Calu3 (cell line): ENCODE results near the gene RNMT. TPM values are rescaled to one million over a fixed set of nuclear protein-coding genes. Genes with fewer than 3 reads are reported as not detected.
"Not testable (repeated sequence)": the region's sequence is repeated elsewhere in the genome, so short reads cannot be mapped to it uniquely, and the experiment has no call there.

Source experiments
- BruUV-seq: library from RNA; stranded (reverse); fragments of 400-500 nt; replicated peaks from 2 replicates; lab custom pipeline; 2021; lab: Mats Ljungman, UMichigan
- CTCF ChIA-PET: fragments of 300-600 bp; sonication (Branson Sonifier 250); formaldehyde crosslinking; loops from one replicate; lab custom pipeline; 2022; ENCODE audit warnings: antibody characterized with exemption; lab: Charles Lee
- DNase-seq: peaks from one replicate; pipeline ENCODE4 v3.0.0; 2022
- H3K27ac Mint-ChIP-seq: one replicate; pipeline ENCODE4 v1.8.0; 2022; ENCODE audit warnings: mixed read lengths; ENCODE audit not compliant: unreplicated experiment
- H3K27me3 Mint-ChIP-seq: one replicate; pipeline ENCODE4 v1.8.0; 2022; ENCODE audit warnings: mixed read lengths; ENCODE audit not compliant: unreplicated experiment
- H3K36me3 Mint-ChIP-seq: one replicate; pipeline ENCODE4 v1.8.0; 2022; ENCODE audit warnings: mild to moderate bottlenecking, moderate library complexity, mixed read lengths; ENCODE audit not compliant: insufficient read depth, unreplicated experiment
- H3K4me1 Mint-ChIP-seq: one replicate; pipeline ENCODE4 v1.8.0; 2022; ENCODE audit warnings: mild to moderate bottlenecking, low read depth, mixed read lengths; ENCODE audit not compliant: unreplicated experiment
- H3K4me3 Mint-ChIP-seq: one replicate; pipeline ENCODE4 v1.8.0; 2022; ENCODE audit warnings: mild to moderate bottlenecking, low read depth, moderate library complexity, mixed read lengths; ENCODE audit not compliant: unreplicated experiment
- H3K9me3 Mint-ChIP-seq: one replicate; pipeline ENCODE4 v1.8.0; 2022; ENCODE audit warnings: low read depth, mixed read lengths; ENCODE audit not compliant: unreplicated experiment
- intact Hi-C: fragments of 100-400 bp; cut with micrococcal nuclease; formaldehyde crosslinking; loops from one replicate; pipeline ENCODE4 v1.10.0; 2022; ENCODE audit not compliant: unreplicated experiment
- total RNA-seq: library from RNA; stranded (reverse); gene quantifications from 2 replicates; pipeline ENCODE4 v1.2.3, GENCODE V29; 2022
- TF ChIP-seq, protein P1 (sequence below): fragments of 200-600 bp; IDR thresholded peaks from one replicate; pipeline ENCODE4 v1.8.0; 2022; ENCODE audit warnings: antibody characterized with exemption; ENCODE audit not compliant: unreplicated experiment

The RNMT gene
- total RNA-seq, 1 experiment from 2014 or later = 42.9 TPM

DNA sequence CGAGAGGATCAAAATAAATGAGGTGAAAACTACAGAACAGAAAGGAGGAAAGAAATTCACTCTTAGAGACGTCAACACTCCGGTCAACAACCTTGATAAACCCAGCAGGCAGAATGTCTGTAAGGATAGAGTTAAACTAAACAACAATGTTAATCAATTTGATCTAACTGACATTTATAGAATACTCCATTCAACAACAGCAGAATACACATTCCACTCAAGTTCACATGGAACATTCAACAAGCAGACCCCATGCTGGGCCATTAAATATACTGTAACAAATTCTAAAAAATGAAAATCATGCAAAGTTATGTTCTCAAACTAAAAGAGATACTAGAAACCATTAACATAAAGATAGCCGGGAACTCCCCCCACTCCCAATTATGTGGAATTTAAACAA is 41.9 kb upstream of the RNMT start:
- Mint-ChIP-seq H3K27ac (no peak overlapping the region), H3K4me1 (no peaks in the 10 kb centered on the region), H3K27me3 (no peaks in the 10 kb centered on the region), H3K9me3 (peaks cover 2% of the 10 kb centered on the region), H3K36me3 (no peaks in the 10 kb centered on the region), H3K4me3 (no peak overlapping the region)
- TF ChIP-seq, protein P1, sequence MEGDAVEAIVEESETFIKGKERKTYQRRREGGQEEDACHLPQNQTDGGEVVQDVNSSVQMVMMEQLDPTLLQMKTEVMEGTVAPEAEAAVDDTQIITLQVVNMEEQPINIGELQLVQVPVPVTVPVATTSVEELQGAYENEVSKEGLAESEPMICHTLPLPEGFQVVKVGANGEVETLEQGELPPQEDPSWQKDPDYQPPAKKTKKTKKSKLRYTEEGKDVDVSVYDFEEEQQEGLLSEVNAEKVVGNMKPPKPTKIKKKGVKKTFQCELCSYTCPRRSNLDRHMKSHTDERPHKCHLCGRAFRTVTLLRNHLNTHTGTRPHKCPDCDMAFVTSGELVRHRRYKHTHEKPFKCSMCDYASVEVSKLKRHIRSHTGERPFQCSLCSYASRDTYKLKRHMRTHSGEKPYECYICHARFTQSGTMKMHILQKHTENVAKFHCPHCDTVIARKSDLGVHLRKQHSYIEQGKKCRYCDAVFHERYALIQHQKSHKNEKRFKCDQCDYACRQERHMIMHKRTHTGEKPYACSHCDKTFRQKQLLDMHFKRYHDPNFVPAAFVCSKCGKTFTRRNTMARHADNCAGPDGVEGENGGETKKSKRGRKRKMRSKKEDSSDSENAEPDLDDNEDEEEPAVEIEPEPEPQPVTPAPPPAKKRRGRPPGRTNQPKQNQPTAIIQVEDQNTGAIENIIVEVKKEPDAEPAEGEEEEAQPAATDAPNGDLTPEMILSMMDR = no peak
- BruUV-seq = no TSS peak
- intact Hi-C loops = no loop called here
- CTCF ChIA-PET = no interaction called here
- DNase-seq = no peak

DNA sequence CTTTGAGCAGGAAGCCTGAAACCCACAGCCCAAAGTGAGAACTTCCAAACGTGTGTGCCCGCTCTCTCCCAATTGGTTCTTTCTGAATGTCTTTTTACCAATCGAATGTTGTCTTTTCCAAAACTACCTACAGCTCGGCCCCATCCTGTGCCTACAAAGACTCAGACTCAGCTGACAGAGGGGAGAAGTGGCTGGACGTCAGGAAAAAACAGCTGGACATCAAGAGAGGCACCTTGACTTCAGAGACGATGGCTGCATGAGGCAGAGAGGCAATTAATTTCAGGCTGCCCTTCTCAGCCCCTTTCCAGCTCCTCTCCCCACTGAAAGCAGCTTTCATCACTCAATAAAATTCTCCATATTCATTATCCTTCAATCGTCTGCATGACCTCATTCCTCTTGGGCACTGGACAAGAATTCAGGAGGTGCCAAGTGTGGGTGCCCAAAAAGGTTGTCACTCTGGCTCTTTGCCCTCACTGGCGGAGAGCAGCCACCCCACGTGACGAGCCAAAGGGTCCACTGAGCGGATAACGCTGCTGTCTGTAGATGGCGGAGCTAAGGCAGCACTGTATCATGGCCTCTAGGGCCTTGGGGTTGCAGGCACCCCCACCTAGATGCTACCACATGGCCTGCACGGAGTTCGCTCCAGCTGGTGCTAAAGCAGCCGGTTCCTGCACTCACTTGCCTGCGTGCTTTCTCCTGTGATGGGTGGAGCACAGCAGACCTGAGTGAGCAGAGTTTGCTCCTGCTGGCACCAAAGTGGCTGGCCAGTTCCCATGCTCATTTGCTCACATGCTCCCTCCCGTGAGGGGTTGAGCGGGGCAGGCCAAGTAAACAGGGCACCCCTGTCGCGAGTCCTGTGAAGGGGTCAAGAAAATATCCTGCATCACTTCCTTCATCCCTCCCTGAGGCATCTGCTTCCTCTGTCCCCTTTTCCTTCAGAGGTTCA is 38.0 kb upstream of the RNMT start:
- TF ChIP-seq, protein P1 = no peak
- H3K4me1 Mint-ChIP-seq = no peaks in the 10 kb centered on the region
- H3K27ac Mint-ChIP-seq = no peak overlapping the region
- no peaks in the 10 kb centered on the region for H3K27me3 Mint-ChIP-seq
- H3K9me3 Mint-ChIP-seq = peaks cover 12% of the 10 kb centered on the region
- no peak for DNase-seq
- no peaks in the 10 kb centered on the region for H3K36me3 Mint-ChIP-seq
- intact Hi-C loops = no loop called here
- no TSS peak for BruUV-seq
- CTCF ChIA-PET = no interaction called here
- no peak overlapping the region for H3K4me3 Mint-ChIP-seq

DNA sequence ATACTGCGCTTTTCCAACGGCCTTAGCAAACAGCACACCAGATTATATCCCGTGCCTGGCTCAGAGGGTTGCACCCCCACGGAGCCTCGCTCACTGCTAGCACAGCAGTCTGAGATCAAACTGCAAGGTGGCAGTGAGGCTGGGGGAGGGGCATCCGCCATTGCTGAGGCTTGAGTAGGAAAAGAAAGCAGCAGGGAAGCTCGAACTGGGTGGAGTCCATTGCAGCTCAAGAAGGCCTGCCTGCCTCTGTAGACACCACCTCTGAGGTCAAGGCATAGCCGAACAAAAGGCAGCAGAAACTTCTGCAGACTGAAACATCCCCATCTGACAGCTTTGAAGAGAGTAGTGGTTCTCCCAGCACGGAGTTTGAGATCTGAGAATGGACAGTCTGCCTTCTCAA is 36.4 kb upstream of the RNMT start:
- BruUV-seq, H3K36me3 Mint-ChIP-seq, H3K4me1 Mint-ChIP-seq, DNase-seq, H3K27ac Mint-ChIP-seq, H3K27me3 Mint-ChIP-seq, CTCF ChIA-PET, H3K4me3 Mint-ChIP-seq, intact Hi-C loops: not testable (repeated sequence)
- peaks cover 10% of the 10 kb centered on the region for H3K9me3 Mint-ChIP-seq

DNA sequence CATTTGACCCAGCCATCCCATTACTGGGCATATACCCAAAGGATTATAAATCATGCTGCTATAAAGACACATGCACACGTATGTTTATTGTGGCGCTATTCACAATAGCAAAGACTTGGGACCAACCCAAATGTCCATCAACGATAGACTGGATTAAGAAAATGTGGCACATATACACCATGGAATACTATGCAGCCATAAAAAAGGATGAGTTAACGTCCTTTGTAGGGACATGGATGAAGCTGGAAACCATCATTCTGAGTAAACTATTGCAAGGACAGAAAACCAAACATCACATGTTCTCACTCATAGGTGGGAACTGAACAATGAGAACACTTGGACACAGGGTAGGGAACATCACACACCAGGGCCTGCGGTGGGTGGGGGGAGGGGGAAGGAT is 31.1 kb upstream of the RNMT start:
- CTCF ChIA-PET, intact Hi-C loops, H3K4me1 Mint-ChIP-seq, H3K27me3 Mint-ChIP-seq, H3K27ac Mint-ChIP-seq, H3K4me3 Mint-ChIP-seq, DNase-seq, BruUV-seq, H3K36me3 Mint-ChIP-seq: not testable (repeated sequence)
- peaks cover 17% of the 10 kb centered on the region for H3K9me3 Mint-ChIP-seq

DNA sequence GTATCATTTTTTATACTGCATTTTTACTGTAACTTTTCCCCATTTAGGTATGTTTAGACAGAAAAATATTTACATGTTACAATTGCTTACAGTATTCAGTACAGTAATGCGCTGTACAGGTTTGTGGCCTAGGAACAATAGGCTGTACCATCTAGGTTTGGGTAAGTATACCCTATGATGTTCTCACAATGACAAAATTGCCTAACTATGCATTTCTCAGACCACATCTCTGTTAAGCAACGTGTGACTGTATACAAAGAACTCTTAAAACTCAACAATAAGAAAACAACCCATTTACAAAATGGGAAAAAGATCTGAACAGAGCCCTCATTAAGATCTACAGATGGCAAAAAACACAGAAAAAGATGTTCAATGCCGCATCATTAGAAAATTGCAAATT is 29.5 kb upstream of the RNMT start:
- Mint-ChIP-seq H3K4me3 (no peak overlapping the region), H3K9me3 (peaks cover 15% of the 10 kb centered on the region), H3K36me3 (no peaks in the 10 kb centered on the region), H3K27me3 (no peaks in the 10 kb centered on the region), H3K27ac (no peak overlapping the region), H3K4me1 (no peaks in the 10 kb centered on the region)
- TF ChIP-seq, protein P1 = no peak
- intact Hi-C loops = no loop called here
- no TSS peak for BruUV-seq
- CTCF ChIA-PET = no interaction called here
- DNase-seq = no peak
